ENCODE measurements around the gene WDR64. TPM values are rescaled to one million over a fixed set of nuclear protein-coding genes. Genes with fewer than 3 reads are reported as not detected.

WDR64 gene
- total RNA-seq, 5 donors from 2014 or later (not counting 1 experiment from before 2014, with no cell fraction given) = 0.13 to 0.48 (median 0.26) TPM; not detected in 1

DNA sequence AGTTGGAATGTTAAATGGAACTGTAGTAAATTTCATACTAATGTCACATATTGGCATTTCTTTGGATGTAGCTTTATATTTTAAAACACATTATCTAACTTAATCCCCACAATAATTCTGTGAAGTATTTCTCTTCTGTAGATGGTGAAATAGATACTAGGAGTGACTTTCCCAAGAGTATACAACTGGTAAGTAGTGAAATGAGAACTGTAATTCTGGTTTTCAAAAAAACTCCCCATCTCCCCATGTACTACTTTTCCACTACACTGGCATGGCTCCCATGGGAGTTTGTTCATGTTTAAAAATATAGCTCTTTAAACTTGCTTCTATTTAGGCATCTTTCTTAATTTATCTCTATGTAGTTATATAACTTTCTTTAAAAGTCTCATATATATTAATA, 22.1 kb upstream of the WDR64 start:
- no peak for ATAC-seq (replicated peaks in 1 of 4)
- POLR2A ChIA-PET = no interaction called here
- CTCF ChIA-PET = interaction anchor here in 1 of 2 donors (1.0 to 1.9 kb wide), 2 partner anchors 19 to 33 kb away, joined by 3 to 13 read pairs; no protein-coding TSS in a partner anchor
- H3K4me3 Mint-ChIP-seq = no peak overlapping the region
- no peak overlapping the region for H3K27ac Mint-ChIP-seq
- peaks cover 18% of the 10 kb centered on the region for H3K36me3 Mint-ChIP-seq
- Histone ChIP-seq H3K4me1 (ENCODE audit: control insufficient read depth in 1 of 2, extremely low read depth in 1 of 2, insufficient read depth in 2 of 2, low read length in 2 of 2) (peaks cover 7 to 12% of the 10 kb centered on the region in 2 experiments), H3K9me3 (no peaks in the 10 kb centered on the region), H3K36me3 (ENCODE audit: control insufficient read depth in 2 of 2, extremely low read depth in 1 of 2, insufficient read depth in 1 of 2, low read length in 1 of 2) (no peaks in the 10 kb centered on the region), H3K27ac (ENCODE audit: low read length) (no peak overlapping the region), H3K4me3 (ENCODE audit: control insufficient read depth in 1 of 2, extremely low read depth in 1 of 2, low read length in 1 of 2) (no peak overlapping the region), H3K27me3 (replicated peaks in 1 of 2; ENCODE audit: control insufficient read depth in 2 of 2, extremely low read depth in 1 of 2, insufficient read depth in 2 of 2, low read length in 1 of 2) (no peaks in the 10 kb centered on the region)
- no peaks in the 10 kb centered on the region for H3K9me3 Mint-ChIP-seq
- no peak for DNase-seq
- H3K27me3 Mint-ChIP-seq = no peaks in the 10 kb centered on the region
- H3K4me1 Mint-ChIP-seq = peaks cover 24 to 40% (median 26%) of the 10 kb centered on the region in 3 donors

DNA sequence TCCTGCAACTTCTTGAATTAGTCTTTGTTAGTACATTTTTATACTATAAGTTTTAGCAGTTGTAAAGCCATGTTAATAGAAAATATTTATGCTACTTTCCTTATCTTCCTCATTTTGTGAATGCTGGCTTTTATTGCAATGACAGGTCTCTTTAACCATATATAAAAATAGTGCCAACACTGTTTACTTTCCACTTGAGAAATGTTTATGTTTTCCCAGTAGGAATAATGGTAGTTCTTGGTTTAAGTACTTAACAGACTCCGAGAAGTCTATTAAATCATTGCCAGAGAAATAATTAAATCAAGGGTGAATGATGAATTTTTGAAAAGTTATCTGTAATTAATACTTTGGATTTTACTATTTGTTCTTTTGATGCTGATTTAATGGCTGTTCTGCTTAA, 21.6 kb upstream of the WDR64 start:
- Mint-ChIP-seq H3K4me1 (peaks cover 25 to 40% (median 31%) of the 10 kb centered on the region in 3 donors), H3K27me3 (no peaks in the 10 kb centered on the region), H3K9me3 (no peaks in the 10 kb centered on the region), H3K36me3 (peaks cover 23% of the 10 kb centered on the region), H3K27ac (no peak overlapping the region), H3K4me3 (no peak overlapping the region)
- ChIA-PET CTCF (interaction anchor here in 1 of 2 donors (1.0 to 1.9 kb wide), 2 partner anchors 20 to 33 kb away, joined by 3 to 13 read pairs; no protein-coding TSS in a partner anchor), POLR2A (no interaction called here)
- H3K27me3 ChIP-seq (replicated peaks in 1 of 2; ENCODE audit: control insufficient read depth in 2 of 2, extremely low read depth in 1 of 2, insufficient read depth in 2 of 2, low read length in 1 of 2) = no peaks in the 10 kb centered on the region
- no peaks in the 10 kb centered on the region for H3K9me3 ChIP-seq
- H3K4me1 ChIP-seq (ENCODE audit: control insufficient read depth in 1 of 2, extremely low read depth in 1 of 2, insufficient read depth in 2 of 2, low read length in 2 of 2) = peaks cover 7 to 12% of the 10 kb centered on the region in 2 experiments
- H3K4me3 ChIP-seq (ENCODE audit: control insufficient read depth in 1 of 2, extremely low read depth in 1 of 2, low read length in 1 of 2) = no peak overlapping the region
- DNase-seq = no peak
- H3K36me3 ChIP-seq (ENCODE audit: control insufficient read depth in 2 of 2, extremely low read depth in 1 of 2, insufficient read depth in 1 of 2, low read length in 1 of 2) = no peaks in the 10 kb centered on the region
- ATAC-seq (replicated peaks in 1 of 4) = no peak
- no peak overlapping the region for H3K27ac ChIP-seq (ENCODE audit: low read length)
- no CpG with 5 or more reads among the region's 1 CpG for WGBS (ENCODE audit: insufficient coverage)

DNA sequence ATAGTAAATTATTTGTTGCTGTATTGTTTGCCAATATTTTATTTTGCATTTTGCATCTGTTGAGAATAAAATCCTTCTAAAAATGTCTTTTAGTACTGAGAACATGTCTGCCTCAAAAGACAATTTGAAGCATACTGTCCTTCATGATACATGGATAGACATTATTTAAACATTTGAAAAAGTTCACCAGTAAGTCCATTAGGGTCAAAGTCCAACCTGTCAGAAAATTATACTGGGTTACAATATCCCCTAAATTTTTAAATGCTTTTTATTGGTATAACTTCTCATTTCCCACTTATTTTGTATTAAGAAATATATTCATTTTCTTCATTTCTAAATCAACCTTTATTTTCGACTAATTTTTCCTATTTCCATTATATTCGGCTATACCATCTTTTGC, 21.2 kb upstream of the WDR64 start:
- POLR2A ChIA-PET = no interaction called here

DNA sequence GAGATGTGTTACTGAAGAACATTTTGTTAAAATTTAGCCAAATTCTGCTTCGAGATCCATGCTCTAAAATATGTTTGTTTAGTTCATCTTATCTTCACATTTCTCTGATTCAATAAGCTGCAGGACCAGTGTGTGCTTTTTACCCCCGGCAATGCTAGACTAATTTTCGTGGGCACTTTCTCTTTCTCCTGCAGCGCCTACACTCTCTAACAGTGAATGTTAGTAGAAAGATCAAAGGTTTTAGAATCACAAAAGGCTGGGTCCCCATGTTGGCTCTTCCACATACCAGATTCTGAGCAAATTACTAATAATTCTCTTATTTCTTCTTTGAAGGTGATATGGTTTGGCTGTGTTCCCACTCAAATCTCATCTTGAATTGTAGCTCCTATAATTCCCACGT, 20.4 kb upstream of the WDR64 start:
- no CpG with 5 or more reads among the region's 5 CpGs for WGBS (ENCODE audit: insufficient coverage)
- ChIA-PET CTCF (interaction anchor here (0.6 to 0.7 kb wide), 2 partner anchors 49 to 101 kb away, joined by 3 to 6 read pairs; no protein-coding TSS in a partner anchor), POLR2A (no interaction called here)
- Histone ChIP-seq H3K4me1 (ENCODE audit: control insufficient read depth in 1 of 2, extremely low read depth in 1 of 2, insufficient read depth in 2 of 2, low read length in 2 of 2) (peaks cover 7 to 15% of the 10 kb centered on the region in 2 experiments), H3K9me3 (no peaks in the 10 kb centered on the region), H3K27me3 (replicated peaks in 1 of 2; ENCODE audit: control insufficient read depth in 2 of 2, extremely low read depth in 1 of 2, insufficient read depth in 2 of 2, low read length in 1 of 2) (no peaks in the 10 kb centered on the region), H3K36me3 (ENCODE audit: control insufficient read depth in 2 of 2, extremely low read depth in 1 of 2, insufficient read depth in 1 of 2, low read length in 1 of 2) (no peaks in the 10 kb centered on the region), H3K27ac (ENCODE audit: low read length) (no peak overlapping the region), H3K4me3 (ENCODE audit: control insufficient read depth in 1 of 2, extremely low read depth in 1 of 2, low read length in 1 of 2) (no peak overlapping the region)
- ATAC-seq (replicated peaks in 1 of 4) (peak in 1 of 4 experiments; percentile 30), DNase-seq (no peak)
- peaks cover 26 to 45% (median 36%) of the 10 kb centered on the region in 3 donors for H3K4me1 Mint-ChIP-seq
- peak overlapping the region in 2 of 3 donors; percentile 1 to 35 for H3K4me3 Mint-ChIP-seq
- H3K9me3 Mint-ChIP-seq = no peaks in the 10 kb centered on the region
- peaks cover 26% of the 10 kb centered on the region for H3K36me3 Mint-ChIP-seq
- peak overlapping the region in 1 of 2 donors; percentile 41 for H3K27ac Mint-ChIP-seq
- H3K27me3 Mint-ChIP-seq = no peaks in the 10 kb centered on the region

More for the DNA sequence above, 21.2 kb upstream of the WDR64 start:
- Histone ChIP-seq H3K36me3 (ENCODE audit: control insufficient read depth in 2 of 2, extremely low read depth in 1 of 2, insufficient read depth in 1 of 2, low read length in 1 of 2) (no peaks in the 10 kb centered on the region), H3K27me3 (replicated peaks in 1 of 2; ENCODE audit: control insufficient read depth in 2 of 2, extremely low read depth in 1 of 2, insufficient read depth in 2 of 2, low read length in 1 of 2) (no peaks in the 10 kb centered on the region), H3K27ac (ENCODE audit: low read length) (no peak overlapping the region), H3K9me3 (no peaks in the 10 kb centered on the region), H3K4me3 (ENCODE audit: control insufficient read depth in 1 of 2, extremely low read depth in 1 of 2, low read length in 1 of 2) (no peak overlapping the region), H3K4me1 (ENCODE audit: control insufficient read depth in 1 of 2, extremely low read depth in 1 of 2, insufficient read depth in 2 of 2, low read length in 2 of 2) (peaks cover 7 to 14% of the 10 kb centered on the region in 2 experiments)
- peaks cover 25 to 40% (median 33%) of the 10 kb centered on the region in 3 donors for H3K4me1 Mint-ChIP-seq
- peaks cover 26% of the 10 kb centered on the region for H3K36me3 Mint-ChIP-seq
- ATAC-seq (replicated peaks in 1 of 4) (no peak), DNase-seq (no peak)
- no CpG with 5 or more reads among the region's 2 CpGs for WGBS (ENCODE audit: insufficient coverage)
- H3K4me3 Mint-ChIP-seq = no peak overlapping the region
- no peaks in the 10 kb centered on the region for H3K9me3 Mint-ChIP-seq
- H3K27me3 Mint-ChIP-seq = no peaks in the 10 kb centered on the region
- H3K27ac Mint-ChIP-seq = no peak overlapping the region
- CTCF ChIA-PET = no interaction called here

DNA sequence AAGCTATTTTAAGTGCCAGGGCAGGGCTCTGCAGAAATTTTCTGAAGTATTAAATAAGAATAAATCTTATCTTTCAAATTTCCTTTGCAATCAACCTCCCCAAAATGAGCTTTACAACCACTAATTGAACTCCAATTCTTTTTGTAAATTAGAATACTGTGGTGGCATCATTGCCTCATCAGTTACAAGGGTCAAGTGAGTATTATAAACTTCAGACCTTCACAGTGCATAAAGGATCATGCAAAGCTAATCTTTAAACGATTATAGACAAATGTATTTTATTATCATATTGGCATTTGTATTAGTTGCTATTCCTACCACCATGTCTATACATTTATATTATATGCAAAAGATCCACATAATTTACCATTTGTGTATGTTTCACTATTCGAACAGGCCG, 19.1 kb upstream of the WDR64 start:
- H3K36me3 Mint-ChIP-seq = peaks cover 29% of the 10 kb centered on the region
- H3K9me3 Mint-ChIP-seq = no peaks in the 10 kb centered on the region
- H3K27me3 Mint-ChIP-seq = no peaks in the 10 kb centered on the region
- no CpG with 5 or more reads among the region's 3 CpGs for WGBS (ENCODE audit: insufficient coverage)
- ChIA-PET POLR2A (no interaction called here), CTCF (interaction anchor here (0.6 to 2.0 kb wide), 3 partner anchors 22 to 160 kb away, joined by 3 to 9 read pairs (median 4); no protein-coding TSS in a partner anchor)
- peaks cover 30 to 50% (median 42%) of the 10 kb centered on the region in 3 donors for H3K4me1 Mint-ChIP-seq
- H3K4me3 ChIP-seq (ENCODE audit: control insufficient read depth in 1 of 2, extremely low read depth in 1 of 2, low read length in 1 of 2) = no peak overlapping the region
- no peak overlapping the region for H3K4me3 Mint-ChIP-seq
- ATAC-seq (replicated peaks in 1 of 4) = no peak
- no peaks in the 10 kb centered on the region for H3K36me3 ChIP-seq (ENCODE audit: control insufficient read depth in 2 of 2, extremely low read depth in 1 of 2, insufficient read depth in 1 of 2, low read length in 1 of 2)
- H3K27me3 ChIP-seq (replicated peaks in 1 of 2; ENCODE audit: control insufficient read depth in 2 of 2, extremely low read depth in 1 of 2, insufficient read depth in 2 of 2, low read length in 1 of 2) = no peaks in the 10 kb centered on the region
- H3K4me1 ChIP-seq (ENCODE audit: control insufficient read depth in 1 of 2, extremely low read depth in 1 of 2, insufficient read depth in 2 of 2, low read length in 2 of 2) = peaks cover 4 to 18% of the 10 kb centered on the region in 2 experiments
- DNase-seq = no peak
- no peak overlapping the region for H3K27ac Mint-ChIP-seq
- H3K27ac ChIP-seq (ENCODE audit: low read length) = no peak overlapping the region
- no peaks in the 10 kb centered on the region for H3K9me3 ChIP-seq

DNA sequence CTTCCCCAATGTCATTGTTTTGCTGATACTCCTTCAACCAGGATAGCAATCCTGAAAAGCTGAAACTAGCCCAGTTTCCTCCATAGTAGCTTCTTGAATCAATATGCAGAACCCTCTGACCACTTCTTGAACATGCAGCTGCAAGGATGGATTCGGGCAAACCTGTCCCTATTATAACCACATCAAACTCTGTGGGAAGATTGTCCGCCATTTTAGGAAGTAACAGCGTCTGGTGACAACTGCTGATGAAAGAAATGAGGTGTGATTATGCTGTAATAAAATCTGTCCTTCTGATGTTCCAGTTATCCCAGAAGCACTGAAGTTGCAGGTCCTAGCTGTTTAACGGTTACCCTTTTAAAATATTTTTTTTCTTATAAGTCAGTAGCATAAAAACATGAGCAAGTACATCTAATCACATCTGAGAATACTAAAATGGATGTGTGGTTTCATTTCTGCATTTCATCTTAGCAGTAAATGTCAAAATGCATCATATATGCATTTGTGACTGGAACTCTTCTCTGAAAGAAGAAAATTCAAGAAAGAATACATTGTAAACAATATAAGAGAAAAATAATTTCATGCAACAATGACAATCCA, 16.4 kb upstream of the WDR64 start:
- DNase-seq (no peak), ATAC-seq (replicated peaks in 1 of 4) (no peak)
- Histone ChIP-seq H3K27ac (ENCODE audit: low read length) (no peak overlapping the region), H3K9me3 (no peaks in the 10 kb centered on the region), H3K4me3 (ENCODE audit: control insufficient read depth in 1 of 2, extremely low read depth in 1 of 2, low read length in 1 of 2) (no peak overlapping the region), H3K36me3 (ENCODE audit: control insufficient read depth in 2 of 2, extremely low read depth in 1 of 2, insufficient read depth in 1 of 2, low read length in 1 of 2) (no peaks in the 10 kb centered on the region), H3K4me1 (ENCODE audit: control insufficient read depth in 1 of 2, extremely low read depth in 1 of 2, insufficient read depth in 2 of 2, low read length in 2 of 2) (peaks cover 9 to 21% of the 10 kb centered on the region in 2 experiments), H3K27me3 (replicated peaks in 1 of 2; ENCODE audit: control insufficient read depth in 2 of 2, extremely low read depth in 1 of 2, insufficient read depth in 2 of 2, low read length in 1 of 2) (no peaks in the 10 kb centered on the region)
- Mint-ChIP-seq H3K36me3 (peaks cover 29% of the 10 kb centered on the region), H3K4me1 (peaks cover 41 to 58% (median 49%) of the 10 kb centered on the region in 3 donors), H3K4me3 (no peak overlapping the region), H3K27ac (no peak overlapping the region), H3K27me3 (no peaks in the 10 kb centered on the region), H3K9me3 (no peaks in the 10 kb centered on the region)
- WGBS (ENCODE audit: insufficient coverage) = no CpG with 5 or more reads among the region's 4 CpGs
- CTCF ChIA-PET = interaction anchor here in 1 of 2 donors (0.6 kb wide), 1 partner anchor 305 kb away, joined by 4 read pairs; no protein-coding TSS in a partner anchor
- POLR2A ChIA-PET = no interaction called here

Measured in T-cell (primary cell).